HG03571 (cell line): Measurements from ENCODE around the gene PDXK.
A peak's percentile ranks its signal among the peaks of the same experiment; 100 is the strongest.
"Not testable (repeated sequence)": the region's sequence is repeated elsewhere in the genome, so short reads cannot be mapped to it uniquely, and the experiment has no call there.

Source experiments
- ATAC-seq: cut with Tn5 transposase; IDR thresholded peaks from one replicate; pipeline ENCODE4 v1.9.1; 2021; ENCODE audit not compliant: unreplicated experiment

Gene PDXK

GRCh38 chr21:43697758-43698643, 20.9 kb upstream of the PDXK start:
- no peak for ATAC-seq

- ATAC-seq: not testable (repeated sequence)
Observed at GRCh38 chr21:43699492-43699777, 19.5 kb upstream of the PDXK start.

DNA sequence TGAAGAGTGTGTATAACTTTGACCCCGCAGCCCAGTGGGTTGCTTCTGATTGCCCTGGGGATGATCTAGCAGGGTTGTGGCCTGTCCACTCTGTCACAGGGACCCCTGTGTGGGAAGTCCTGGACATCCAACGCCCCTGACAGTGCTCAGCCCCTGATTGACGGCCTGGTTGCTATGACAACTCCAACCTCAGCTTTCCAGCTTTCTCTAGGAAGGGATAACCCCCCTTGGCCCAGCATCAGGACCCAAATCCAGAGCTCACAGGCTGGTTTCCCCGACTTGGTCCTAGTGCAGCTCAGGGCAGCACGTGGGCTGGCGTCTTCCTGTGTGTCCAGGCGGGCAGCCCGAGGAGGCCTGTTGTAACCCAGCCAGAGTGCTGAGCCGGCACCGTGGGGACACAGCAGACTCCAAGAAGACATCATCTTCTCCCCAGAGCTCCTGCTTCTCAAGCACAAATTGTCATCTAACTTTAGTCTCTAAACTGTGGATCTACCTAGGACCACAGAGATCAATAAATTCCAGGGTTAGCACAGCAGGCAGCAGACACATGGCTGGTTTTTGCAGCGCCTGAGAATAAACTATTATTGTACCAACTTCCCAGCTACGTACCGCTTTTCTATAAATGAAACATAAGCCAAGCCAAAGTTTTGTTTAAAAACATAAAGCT, 18.9 kb upstream of the PDXK start:
- no peak for ATAC-seq

DNA sequence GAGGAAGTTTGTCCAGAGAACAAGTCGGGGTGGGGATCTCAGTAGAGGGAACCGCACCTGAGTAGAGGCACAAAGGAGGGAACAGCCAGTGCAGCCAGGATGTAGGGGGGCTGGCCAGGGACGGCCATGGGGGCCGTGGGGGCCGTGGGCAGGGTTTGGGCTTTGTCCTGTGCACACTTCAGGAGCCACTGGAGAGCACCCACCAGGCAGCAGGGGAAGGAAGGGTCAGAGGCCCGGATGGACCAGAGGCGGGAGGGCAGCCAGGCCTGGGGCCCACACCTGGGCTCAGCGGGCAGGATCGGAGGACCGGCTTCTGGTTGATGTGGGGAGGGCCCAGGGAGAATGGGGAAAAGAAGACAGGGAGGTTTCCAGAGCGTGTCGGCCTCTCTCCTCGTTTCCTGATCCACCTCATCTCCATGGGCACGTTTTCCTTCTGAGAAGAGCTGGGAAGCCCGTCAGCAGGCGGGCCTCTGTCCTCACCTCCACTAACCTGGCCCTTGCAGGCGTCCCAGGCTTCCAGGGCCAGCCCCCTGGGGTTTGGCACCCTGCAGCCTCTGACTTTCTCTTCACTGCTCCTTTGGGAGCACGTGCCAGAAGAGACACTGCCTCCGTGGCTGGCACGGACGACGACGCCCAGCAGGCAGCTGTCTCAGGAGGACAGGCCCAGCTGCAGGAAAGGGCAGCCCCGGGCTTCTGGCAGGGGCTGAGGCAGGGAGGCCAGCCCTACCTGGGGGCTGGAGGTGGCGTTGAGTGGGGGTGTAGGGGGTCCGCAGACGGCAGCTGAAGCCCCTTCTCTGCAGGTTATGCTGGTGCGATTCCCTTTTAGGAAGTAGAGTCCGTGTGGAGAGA, 16.8 kb upstream of the PDXK start:
- ATAC-seq: no peak

DNA sequence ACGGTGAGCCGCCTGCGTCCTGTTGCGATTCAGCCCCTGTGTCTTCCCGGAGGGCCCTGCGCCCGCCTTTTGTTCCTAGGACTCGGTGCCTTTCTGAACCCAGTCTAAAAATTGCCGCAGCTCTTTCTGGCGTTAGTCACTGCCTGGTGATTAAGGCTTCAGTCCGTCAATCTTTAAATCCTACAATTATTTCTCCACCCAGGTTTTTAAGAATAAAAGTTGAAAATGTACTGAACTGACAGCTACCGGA, 16.2 kb upstream of the PDXK start:
- ATAC-seq: no peak

- ATAC-seq: no peak
Observed at GRCh38 chr21:43703035-43703880, 15.7 kb upstream of the PDXK start.

DNA sequence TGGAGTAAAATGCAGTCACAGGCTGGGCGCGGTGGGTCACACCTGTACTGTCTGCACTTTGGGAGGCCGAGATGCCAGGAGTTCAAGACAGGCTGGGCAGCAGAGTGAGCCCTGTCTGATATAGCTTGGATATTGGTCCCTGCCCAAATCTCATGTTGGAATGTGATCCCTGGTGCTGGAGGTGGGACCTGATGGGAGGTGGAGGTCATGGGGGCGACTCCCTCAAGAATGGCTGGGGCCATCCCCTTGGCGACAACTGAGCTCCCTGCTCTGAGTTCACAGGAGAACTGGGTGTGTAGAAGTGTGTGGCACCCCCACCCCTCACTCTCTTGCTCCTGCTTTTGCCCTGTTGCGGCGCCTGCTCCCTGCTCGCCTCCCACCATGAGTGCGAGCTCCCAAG, 11.5 kb upstream of the PDXK start:
- ATAC-seq: no peak

DNA sequence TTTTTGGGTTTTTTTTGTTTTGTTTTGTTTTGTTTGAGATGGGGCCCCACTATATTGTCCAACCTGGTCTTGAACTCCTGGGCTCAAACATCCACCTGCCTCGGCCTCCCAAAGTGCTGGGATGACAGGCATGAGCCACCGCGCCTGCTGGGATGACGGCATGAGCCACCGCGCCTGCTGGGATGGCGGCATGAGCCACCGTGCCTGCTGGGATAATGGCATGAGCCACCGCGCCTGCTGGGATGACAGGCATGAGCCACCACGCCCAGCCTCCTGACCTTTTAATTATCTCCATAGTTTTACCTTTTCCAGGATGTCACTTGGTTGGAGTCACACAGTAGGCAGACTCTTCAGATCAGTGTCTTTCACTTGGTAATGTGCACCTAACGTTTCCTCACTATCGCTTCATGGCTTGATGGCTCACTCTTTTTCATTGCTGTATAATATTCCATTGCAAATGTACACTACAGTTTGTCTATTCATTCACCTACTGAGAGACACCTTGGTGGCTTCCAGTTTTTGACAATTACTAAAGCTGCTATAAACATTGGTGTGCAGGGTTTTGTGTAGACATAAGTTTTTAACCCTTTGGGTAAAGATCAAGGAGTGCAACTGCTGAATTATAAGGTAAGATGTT, 10.1 kb upstream of the PDXK start:
- ATAC-seq: no peak

DNA sequence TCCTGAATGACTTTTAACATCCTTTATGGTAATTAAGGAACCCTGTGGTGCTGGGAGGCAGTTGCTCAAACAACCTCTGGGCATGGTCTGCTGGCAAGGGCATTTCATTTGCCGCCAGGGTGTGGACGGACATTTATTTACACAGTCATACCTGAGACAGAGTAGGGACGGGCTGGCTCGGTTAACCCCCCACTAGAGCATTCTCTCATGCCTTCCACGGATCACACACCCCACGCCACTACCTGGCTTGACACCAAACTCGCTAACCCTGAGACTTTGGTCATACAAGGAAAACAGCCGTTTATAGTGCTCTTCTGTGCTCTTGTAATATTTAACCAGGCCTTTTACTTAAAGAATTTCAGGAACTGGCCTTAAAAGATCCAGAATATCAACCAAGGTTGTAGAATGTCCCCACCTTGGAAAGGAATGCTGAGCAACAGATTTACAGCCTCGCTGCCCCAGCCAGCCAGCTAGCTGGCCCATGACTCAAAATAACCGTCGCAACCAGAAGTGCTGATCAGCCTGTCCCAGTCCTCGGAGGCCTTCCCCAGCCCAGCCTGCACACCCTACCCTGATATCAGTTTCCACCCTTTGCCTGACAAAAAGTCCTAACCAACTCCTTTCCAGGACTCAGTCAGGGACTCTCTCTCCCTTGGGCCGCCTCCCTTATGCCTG, 6.5 kb upstream of the PDXK start:
- no peak for ATAC-seq

GRCh38 chr21:43713123-43713522, 5.8 kb upstream of the PDXK start:
- ATAC-seq: not testable (repeated sequence)

GRCh38 chr21:43716376-43717165, 2.4 kb upstream of the PDXK start:
- ATAC-seq: peak; percentile 33

GRCh38 chr21:43717166-43717853, 1.6 kb upstream of the PDXK start:
- no peak for ATAC-seq

- no peak for ATAC-seq
Observed at GRCh38 chr21:43717967-43718871, 710 bp upstream of the PDXK start.

- ATAC-seq: peak; percentile 5
Observed at GRCh38 chr21:43719748-43720538, 1.0 kb downstream of the PDXK start.

DNA sequence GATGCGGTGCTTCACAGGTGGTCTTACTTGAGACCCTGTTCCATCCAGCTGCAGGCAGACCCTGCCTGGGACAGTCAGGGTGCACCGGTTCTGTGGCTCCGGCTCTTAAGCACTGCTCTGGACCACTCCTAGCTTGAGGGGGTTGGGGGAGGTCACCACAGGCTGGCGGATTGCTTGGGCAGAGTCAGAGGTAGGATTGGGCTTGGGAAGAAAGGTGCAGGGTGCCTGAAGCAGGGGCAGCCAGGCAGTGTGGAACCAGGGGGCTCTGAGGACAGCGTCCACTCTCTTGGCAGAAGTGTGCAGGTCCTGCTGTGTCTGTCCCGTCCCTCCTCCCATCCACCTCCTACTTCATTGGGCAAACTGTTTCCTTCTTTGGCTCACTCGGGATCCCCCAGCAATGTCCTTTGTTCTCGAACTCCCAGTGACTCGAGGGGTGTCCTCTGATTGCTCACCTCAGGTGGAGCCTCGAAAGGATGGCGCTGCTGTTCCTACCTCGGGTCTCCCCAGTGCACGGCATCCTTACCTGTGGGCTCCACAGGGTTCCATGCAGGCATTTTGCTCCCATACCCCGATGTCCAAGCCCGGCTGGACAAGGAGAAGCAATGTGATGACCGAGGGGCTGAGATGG, 1.7 kb downstream of the PDXK start:
- ATAC-seq: no peak

DNA sequence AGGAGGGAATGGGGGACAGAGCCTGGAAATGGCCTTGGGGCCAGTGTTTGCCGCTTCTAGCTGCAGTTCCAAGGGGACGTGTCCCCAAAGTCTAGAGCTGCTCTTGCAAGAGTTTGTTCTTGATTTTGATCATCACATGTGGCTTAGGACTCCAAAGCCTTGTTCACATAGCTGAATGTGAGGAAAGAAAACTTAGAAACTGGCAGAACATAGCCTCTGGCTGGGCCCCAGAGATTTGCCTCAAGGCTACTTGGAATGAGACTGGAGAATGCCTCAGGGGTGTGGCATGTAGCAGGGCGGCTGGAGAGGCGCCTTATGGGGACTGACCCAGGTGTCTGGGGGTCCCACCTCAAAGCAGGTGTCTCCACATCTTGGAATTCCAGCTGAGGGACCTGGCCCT, 2.3 kb downstream of the PDXK start:
- ATAC-seq: no peak
